Mesenchymal stem cell (in vitro differentiated cells and primary cell): ENCODE measurements around the gene MRPL27.

ENCODE experiments used
- DNase-seq: peaks from one replicate; pipeline ENCODE4 v3.0.0-alpha.2; 2013
- H2AFZ ChIP-seq: one replicate; pipeline ENCODE4 v1.6.1; 2013; ENCODE audit warnings: low read depth, mild to moderate bottlenecking, control low read depth, inconsistent platforms, low read length, moderate library complexity
- H2AK5ac ChIP-seq: 2 replicates; pipeline ENCODE4 v1.6.1; 2013; ENCODE audit warnings: low read length, moderate library complexity, mild to moderate bottlenecking, inconsistent platforms; ENCODE audit not compliant: severe bottlenecking
- H2BK120ac ChIP-seq: one replicate; pipeline ENCODE4 v1.6.1; 2013; ENCODE audit warnings: low read depth, mild to moderate bottlenecking, inconsistent platforms, low read length, moderate library complexity
- H2BK12ac ChIP-seq, 2 experiments: one replicate each; pipeline ENCODE4 v1.6.1; 2013; ENCODE audit warnings: inconsistent platforms in 2 of 2, low read length in 2 of 2, mild to moderate bottlenecking in 2 of 2, moderate library complexity in 2 of 2, control low read depth in 1 of 2
- H2BK15ac ChIP-seq: one replicate; pipeline ENCODE4 v1.6.1; 2013; ENCODE audit warnings: mild to moderate bottlenecking, low read depth, inconsistent platforms; ENCODE audit not compliant: poor library complexity, severe bottlenecking
- H2BK5ac ChIP-seq: 2 replicates; pipeline ENCODE4 v1.6.1; 2013; ENCODE audit warnings: low read depth, mild to moderate bottlenecking, low read length, control low read depth, inconsistent platforms; ENCODE audit not compliant: poor library complexity, severe bottlenecking
- H3K14ac ChIP-seq, 2 experiments: one replicate each; pipeline ENCODE4 v1.6.1; 2013; ENCODE audit warnings: inconsistent platforms in 2 of 2, low read length in 2 of 2, control low read depth in 1 of 2, mild to moderate bottlenecking in 1 of 2, moderate library complexity in 1 of 2
- H3K18ac ChIP-seq, 2 experiments: one replicate each; pipeline ENCODE4 v1.6.1; 2013; ENCODE audit warnings: inconsistent platforms in 2 of 2, low read length in 2 of 2, control low read depth in 1 of 2, low read depth in 1 of 2, mild to moderate bottlenecking in 1 of 2
- H3K23ac ChIP-seq, 2 experiments: one replicate each; pipeline ENCODE4 v1.6.1; 2013; ENCODE audit warnings: inconsistent platforms in 2 of 2, low read length in 2 of 2, mild to moderate bottlenecking in 2 of 2, moderate library complexity in 2 of 2, control low read depth in 1 of 2
- H3K27ac ChIP-seq: 2 replicates; pipeline ENCODE4 v1.5.1; 2013; ENCODE audit warnings: mild to moderate bottlenecking, moderate library complexity, low read length, control low read depth, inconsistent platforms; ENCODE audit not compliant: poor library complexity, severe bottlenecking
- H3K27me3 ChIP-seq, 2 experiments: 2 replicates each; pipeline versions ENCODE4 v1.6.1 to v1.7.0; 2013; ENCODE audit warnings: low read length in 2 of 2, mild to moderate bottlenecking in 2 of 2, moderate library complexity in 2 of 2, control low read depth in 1 of 2, inconsistent platforms in 1 of 2; ENCODE audit not compliant: control insufficient read depth in 1 of 2, insufficient read depth in 1 of 2
- H3K36me3 ChIP-seq, 2 experiments: 2 replicates each; pipeline versions ENCODE4 v1.6.1 to v1.7.0; 2013; ENCODE audit warnings: low read length in 2 of 2, control low read depth in 1 of 2, inconsistent platforms in 1 of 2, low read depth in 1 of 2, mild to moderate bottlenecking in 1 of 2; ENCODE audit not compliant: insufficient read depth in 2 of 2, control insufficient read depth in 1 of 2
- H3K4ac ChIP-seq, 2 experiments: one replicate each; pipeline ENCODE4 v1.6.1; 2013; ENCODE audit warnings: inconsistent platforms in 2 of 2, low read length in 2 of 2, mild to moderate bottlenecking in 2 of 2, moderate library complexity in 2 of 2, control low read depth in 1 of 2, low read depth in 1 of 2
- H3K4me1 ChIP-seq: 2 replicates; pipeline ENCODE4 v1.6.1; 2013; ENCODE audit warnings: low read depth, low read length, control low read depth; ENCODE audit not compliant: control insufficient read depth, insufficient read depth
- H3K4me2 ChIP-seq: 2 replicates; pipeline ENCODE4 v1.6.1; 2013; ENCODE audit warnings: low read length, mild to moderate bottlenecking, inconsistent platforms; ENCODE audit not compliant: poor library complexity, severe bottlenecking
- H3K4me3 ChIP-seq, 2 experiments: 2 replicates each; pipeline versions ENCODE4 v1.5.1 to v1.7.0; 2013; ENCODE audit warnings: low read length in 2 of 2, mild to moderate bottlenecking in 2 of 2, control low read depth in 1 of 2, low read depth in 1 of 2; ENCODE audit not compliant: insufficient read depth in 1 of 2
- H3K79me1 ChIP-seq: replicated peaks from 2 replicates; pipeline ENCODE4 v1.6.1; 2013; ENCODE audit warnings: mild to moderate bottlenecking, control low read depth, low read length, inconsistent platforms; ENCODE audit not compliant: poor library complexity, severe bottlenecking
- H3K9ac ChIP-seq: 2 replicates; pipeline ENCODE4 v1.7.0; 2013; ENCODE audit warnings: mild to moderate bottlenecking, low read length, moderate library complexity
- H3K9me3 ChIP-seq: 2 replicates; pipeline ENCODE4 v1.7.0; 2013; ENCODE audit warnings: mild to moderate bottlenecking, low read length; ENCODE audit not compliant: control insufficient read depth
- H4K8ac ChIP-seq: one replicate; pipeline ENCODE4 v1.6.1; 2013; ENCODE audit warnings: inconsistent platforms, mild to moderate bottlenecking, low read length, moderate library complexity
- H4K91ac ChIP-seq: one replicate; pipeline ENCODE4 v1.6.1; 2013; ENCODE audit warnings: mild to moderate bottlenecking, low read length, inconsistent platforms
- WGBS: methylation state at CpG from one replicate; pipeline ENCODE4 v1.1.7; 2013; ENCODE audit warnings: mixed read lengths; 5-methylcytosine and 5-hydroxymethylcytosine counted together

MRPL27 gene

DNA sequence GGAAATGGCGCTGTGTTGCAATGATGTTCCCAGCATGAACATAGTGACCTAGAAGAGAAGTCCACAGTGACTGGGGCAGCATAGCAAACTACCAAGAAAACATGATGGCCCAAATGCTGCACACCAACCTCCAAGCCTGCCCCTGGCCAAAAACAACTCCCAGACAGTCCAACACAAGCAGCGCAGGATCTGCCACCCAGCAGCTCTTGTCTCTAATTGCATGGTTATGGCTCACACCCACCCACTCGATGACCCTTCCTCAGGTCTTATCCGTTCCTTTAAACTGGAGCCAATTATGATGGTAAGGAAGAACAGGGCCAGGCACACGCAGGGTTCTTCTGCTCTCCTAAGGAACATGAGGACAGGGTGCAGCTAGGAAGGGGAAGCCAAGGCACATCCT, 2.9 kb downstream of the MRPL27 start:
- no peak overlapping the region for H4K91ac ChIP-seq
- H3K79me1 ChIP-seq, result peaks cover 39% of the 10 kb centered on the region
- H3K9me3 ChIP-seq, result no peaks in the 10 kb centered on the region
- no peak overlapping the region for H3K4me3 ChIP-seq
- H2AK5ac ChIP-seq, result no peak overlapping the region
- no peak for DNase-seq
- H2BK15ac ChIP-seq, result no peak overlapping the region
- no peak overlapping the region for H3K9ac ChIP-seq
- no peak overlapping the region for H4K8ac ChIP-seq
- H2BK12ac ChIP-seq, result no peak overlapping the region
- H3K27ac ChIP-seq, result no peak overlapping the region
- H2AFZ ChIP-seq, result no peak overlapping the region
- H2BK120ac ChIP-seq, result no peak overlapping the region
- no peak overlapping the region for H3K4ac ChIP-seq
- no peak overlapping the region for H2BK5ac ChIP-seq
- no peak overlapping the region for H3K14ac ChIP-seq
- no peak overlapping the region for H3K4me2 ChIP-seq
- WGBS, result 100% methylated on average over 4 of the region's 5 CpGs
- H3K27me3 ChIP-seq, result no peaks in the 10 kb centered on the region
- no peak overlapping the region for H3K18ac ChIP-seq
- H3K23ac ChIP-seq, result no peak overlapping the region
- peaks cover 49 to 56% of the 10 kb centered on the region in 2 experiments for H3K36me3 ChIP-seq
- H3K4me1 ChIP-seq, result peaks cover 17% of the 10 kb centered on the region

DNA sequence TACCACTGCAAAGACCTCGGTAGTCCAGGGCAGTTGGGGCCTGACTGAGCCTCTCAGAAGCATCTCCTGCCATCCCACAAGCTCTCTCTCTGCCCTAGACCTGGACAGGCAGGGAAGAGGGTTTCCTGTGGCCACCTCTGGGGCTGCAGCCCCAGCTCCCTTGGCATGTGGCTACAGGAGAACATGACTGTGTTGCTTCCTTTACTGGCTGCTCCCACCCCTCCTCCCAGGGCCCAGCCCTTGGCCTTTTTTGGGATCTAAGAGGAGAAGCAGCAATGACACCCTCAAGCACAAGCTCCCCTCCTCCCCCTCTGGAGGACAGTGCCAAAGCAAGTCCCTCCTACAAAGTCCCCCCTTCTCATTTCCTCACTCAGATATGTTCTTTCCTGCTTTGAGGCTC, 5.6 kb downstream of the MRPL27 start:
- no peak overlapping the region for H3K9ac ChIP-seq
- H3K4me1 ChIP-seq, result peaks cover 39% of the 10 kb centered on the region
- no peak overlapping the region for H3K18ac ChIP-seq
- H2BK120ac ChIP-seq, result no peak overlapping the region
- H3K23ac ChIP-seq, result no peak overlapping the region
- no peak overlapping the region for H2AFZ ChIP-seq
- no peak overlapping the region for H3K27ac ChIP-seq
- no peak overlapping the region for H4K91ac ChIP-seq
- no peak overlapping the region for H2BK5ac ChIP-seq
- DNase-seq, result no peak
- no peak overlapping the region for H2BK12ac ChIP-seq
- no peaks in the 10 kb centered on the region for H3K9me3 ChIP-seq
- H4K8ac ChIP-seq, result no peak overlapping the region
- H3K27me3 ChIP-seq, result no peaks in the 10 kb centered on the region
- H3K4me3 ChIP-seq, result no peak overlapping the region
- no peak overlapping the region for H2BK15ac ChIP-seq
- H3K4me2 ChIP-seq, result no peak overlapping the region
- peaks cover 37% of the 10 kb centered on the region for H3K79me1 ChIP-seq
- H3K14ac ChIP-seq, result no peak overlapping the region
- H2AK5ac ChIP-seq, result no peak overlapping the region
- H3K4ac ChIP-seq, result no peak overlapping the region
- peaks cover 49 to 60% of the 10 kb centered on the region in 2 experiments for H3K36me3 ChIP-seq
- WGBS, result 100% methylated on average over 1 of the region's 1 CpG

DNA sequence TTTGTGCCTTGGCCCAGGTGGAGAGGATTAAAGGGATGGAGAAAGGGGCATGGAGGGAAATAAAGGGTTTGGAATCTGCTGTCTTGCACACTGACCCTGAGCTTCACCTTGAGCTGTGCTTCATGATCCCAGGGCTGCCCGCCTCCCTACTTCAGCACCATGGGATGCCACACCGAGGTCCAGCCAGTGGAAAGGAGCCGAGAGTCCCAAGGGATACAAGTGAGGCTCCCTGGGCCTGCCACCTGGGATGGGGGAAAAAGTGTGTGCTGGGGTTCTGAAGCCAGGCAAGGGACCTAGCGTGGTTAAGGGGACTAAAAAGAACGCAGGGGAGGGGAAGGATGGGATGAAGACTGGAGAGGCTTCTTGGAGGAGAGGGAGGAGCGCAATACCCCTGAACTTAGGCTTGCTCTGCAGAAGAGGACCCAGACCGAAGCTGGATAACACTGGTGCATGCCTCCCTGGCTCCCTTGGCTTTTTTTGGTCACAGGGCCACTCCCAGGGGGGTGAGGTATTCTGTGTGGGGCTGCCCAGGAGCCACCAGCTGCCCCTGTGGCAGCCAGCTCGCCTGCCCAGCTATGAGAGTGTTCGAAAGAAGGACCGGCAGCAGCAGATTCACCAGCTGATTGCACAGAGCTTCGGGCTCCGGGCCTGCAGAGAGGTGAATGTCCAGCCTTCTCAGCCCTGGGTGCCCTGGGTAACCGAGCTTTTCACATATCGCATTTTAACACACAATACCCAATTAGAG, 7.2 kb downstream of the MRPL27 start:
- Histone ChIP-seq H3K4me2 (no peak overlapping the region), H3K4ac (no peak overlapping the region), H3K9me3 (no peaks in the 10 kb centered on the region), H2BK5ac (no peak overlapping the region), H2BK12ac (no peak overlapping the region), H3K4me1 (peaks cover 37% of the 10 kb centered on the region), H3K36me3 (peaks cover 52 to 68% of the 10 kb centered on the region in 2 experiments), H3K27ac (peak overlapping the region; percentile 31), H2AK5ac (no peak overlapping the region), H2AFZ (no peak overlapping the region), H3K9ac (no peak overlapping the region), H3K79me1 (peaks cover 32% of the 10 kb centered on the region), H3K14ac (no peak overlapping the region), H3K23ac (no peak overlapping the region), H3K18ac (no peak overlapping the region), H4K91ac (no peak overlapping the region), H3K4me3 (no peak overlapping the region), H3K27me3 (no peaks in the 10 kb centered on the region), H2BK15ac (no peak overlapping the region), H2BK120ac (no peak overlapping the region), H4K8ac (no peak overlapping the region)
- no peak for DNase-seq
- 96% methylated on average over 14 of the region's 14 CpGs for WGBS

DNA sequence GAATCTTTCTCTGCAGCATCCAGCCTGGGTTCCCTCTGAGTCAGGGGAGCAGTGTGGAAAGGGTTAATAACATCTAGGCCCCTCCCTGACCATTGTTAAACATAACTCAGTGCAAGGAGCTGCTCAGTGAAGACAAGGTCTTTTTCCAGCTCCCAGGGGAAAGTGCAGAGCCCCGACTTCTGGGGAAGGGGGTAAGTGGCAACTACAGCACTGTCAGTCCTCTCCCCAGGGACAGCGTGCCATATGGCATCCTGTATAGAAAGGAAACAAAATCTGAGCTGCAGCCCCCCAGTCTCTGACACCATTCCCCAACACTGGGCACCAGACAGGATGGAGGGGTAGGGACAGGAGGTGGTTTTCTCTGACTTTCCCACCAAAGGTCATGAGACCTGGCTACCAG, 7.8 kb downstream of the MRPL27 start:
- 50% methylated on average over 2 of the region's 2 CpGs for WGBS
- Histone ChIP-seq H3K4ac (no peak overlapping the region), H2BK12ac (no peak overlapping the region), H3K14ac (no peak overlapping the region), H3K27ac (peak overlapping the region; percentile 31), H2AK5ac (peak overlapping the region; percentile 23), H2AFZ (no peak overlapping the region), H2BK5ac (no peak overlapping the region), H4K8ac (no peak overlapping the region), H4K91ac (no peak overlapping the region), H3K4me2 (no peak overlapping the region), H3K9me3 (no peaks in the 10 kb centered on the region), H3K23ac (no peak overlapping the region), H3K9ac (no peak overlapping the region), H3K18ac (no peak overlapping the region), H2BK120ac (no peak overlapping the region), H3K27me3 (no peaks in the 10 kb centered on the region), H2BK15ac (no peak overlapping the region), H3K36me3 (peaks cover 52 to 65% of the 10 kb centered on the region in 2 experiments), H3K79me1 (peaks cover 26% of the 10 kb centered on the region), H3K4me1 (peaks cover 37% of the 10 kb centered on the region), H3K4me3 (no peak overlapping the region)
- no peak for DNase-seq
